ACHN (cell line): ENCODE results near the gene BAZ2B.
A peak's percentile ranks its signal among the peaks of the same experiment; 100 is the strongest.

Source experiments
- DNase-seq: peaks from one replicate; pipeline ENCODE4 v3.0.0-alpha.2; 2015
- in situ Hi-C: cut with HindIII; loops from 2 replicates; pipeline ENCODE4 v1.10.0; 2017; ENCODE audit warnings: low sequenced_read_pairs, low pct_ligation_motif_present, low pct_unique_long_range_greater_than_20kb

Gene BAZ2B

GRCh38 chr2:159617646-159618045, 1.3 kb upstream of the BAZ2B start:
- in situ Hi-C loops: no loop called here
- peak; percentile 50 for DNase-seq

GRCh38 chr2:159617100-159617499, 752 bp upstream of the BAZ2B start:
- peak; percentile 7 for DNase-seq
- in situ Hi-C loops: no loop called here

GRCh38 chr2:159615367-159616285, 722 bp downstream of the BAZ2B start:
- peak; percentile 96 for DNase-seq
- in situ Hi-C loops: no loop called here

- in situ Hi-C loops: no loop called here
- peak; percentile 82 for DNase-seq
Observed at GRCh38 chr2:159614534-159615366, 1.6 kb downstream of the BAZ2B start.

GRCh38 chr2:159613651-159614285, 2.6 kb downstream of the BAZ2B start:
- in situ Hi-C loops: no loop called here
- peak; percentile 57 for DNase-seq

GRCh38 chr2:159613091-159613490, 3.3 kb downstream of the BAZ2B start:
- in situ Hi-C loops: no loop called here
- DNase-seq: no peak

- in situ Hi-C loops: no loop called here
- DNase-seq: peak; percentile 49
Observed at GRCh38 chr2:159612255-159612901, 4.0 kb downstream of the BAZ2B start.

- in situ Hi-C loops: no loop called here
- DNase-seq: no peak
Observed at GRCh38 chr2:159609811-159610549, 6.4 kb downstream of the BAZ2B start.

- in situ Hi-C loops: no loop called here
- no peak for DNase-seq
Observed at GRCh38 chr2:159608723-159609308, 7.5 kb downstream of the BAZ2B start.

GRCh38 chr2:159608108-159608507, 8.2 kb downstream of the BAZ2B start:
- DNase-seq: no peak
- in situ Hi-C loops: no loop called here

GRCh38 chr2:159606287-159606686, 10.1 kb downstream of the BAZ2B start:
- no peak for DNase-seq
- in situ Hi-C loops: no loop called here

GRCh38 chr2:159605441-159606178, 10.7 kb downstream of the BAZ2B start:
- no peak for DNase-seq
- in situ Hi-C loops: no loop called here

GRCh38 chr2:159604159-159604558, 12.2 kb downstream of the BAZ2B start:
- in situ Hi-C loops: no loop called here
- DNase-seq: no peak

- in situ Hi-C loops: no loop called here
- DNase-seq: peak; percentile 41
Observed at GRCh38 chr2:159600752-159601151, 15.6 kb downstream of the BAZ2B start.

- in situ Hi-C loops: no loop called here
- no peak for DNase-seq
Observed at GRCh38 chr2:159595410-159596046, 20.8 kb downstream of the BAZ2B start.

GRCh38 chr2:159592441-159592840, 23.9 kb downstream of the BAZ2B start:
- in situ Hi-C loops: no loop called here
- DNase-seq: no peak

- no peak for DNase-seq
- in situ Hi-C loops: no loop called here
Observed at GRCh38 chr2:159591221-159591620, 25.1 kb downstream of the BAZ2B start.
